A673 (cell line): Measurements from ENCODE around the gene DOCK4. TPM values are rescaled to one million over a fixed set of nuclear protein-coding genes. Genes with fewer than 3 reads are reported as not detected.

Experiments used
- BruUV-seq: library from RNA; stranded (reverse); fragments of 400-500 nt; replicated peaks from 2 replicates; lab custom pipeline; 2021; lab: Mats Ljungman, UMichigan
- CTCF ChIA-PET: fragments of 300-600 bp; sonication (Branson Sonifier 250); formaldehyde crosslinking; loops from one replicate; lab custom pipeline; 2022; ENCODE audit warnings: antibody characterized with exemption; lab: Charles Lee
- POLR2A ChIA-PET: fragments of 300-600 bp; sonication (Branson Sonifier 250); formaldehyde crosslinking; loops from one replicate; lab custom pipeline; 2022; ENCODE audit warnings: antibody characterized with exemption; ENCODE audit not compliant: low non-redundant PET; lab: Charles Lee
- DNase-seq: peaks from one replicate; pipeline ENCODE4 v3.0.0-alpha.2; 2015; ENCODE audit warnings: low spot score
- H3K27ac ChIP-seq: fragments of 200-600 bp; sonication (generic); 2 replicates; pipeline ENCODE4 v1.5.1; 2016; ENCODE audit warnings: mixed run types, low read depth, mild to moderate bottlenecking, mixed read lengths, antibody characterized with exemption, low read length; ENCODE audit not compliant: poor library complexity, severe bottlenecking
- H3K27me3 ChIP-seq: fragments of 200-600 bp; sonication (generic); replicated peaks from 2 replicates; pipeline ENCODE4 v1.6.1; 2017; ENCODE audit warnings: mixed run types, low read depth, mild to moderate bottlenecking, mixed read lengths, antibody characterized with exemption, low read length; ENCODE audit not compliant: insufficient read depth, poor library complexity
- H3K36me3 ChIP-seq: fragments of 200-600 bp; sonication (generic); 2 replicates; pipeline ENCODE4 v1.6.1; 2016; ENCODE audit warnings: mixed run types, mild to moderate bottlenecking, mixed read lengths, antibody characterized with exemption, low read length; ENCODE audit not compliant: insufficient read depth, poor library complexity, severe bottlenecking
- H3K4me1 ChIP-seq: fragments of 200-600 bp; sonication (generic); 2 replicates; pipeline ENCODE4 v1.6.1; 2017; ENCODE audit warnings: mixed run types, mild to moderate bottlenecking, mixed read lengths, antibody characterized with exemption, low read length; ENCODE audit not compliant: insufficient read depth, poor library complexity, severe bottlenecking
- H3K4me3 ChIP-seq: fragments of 200-600 bp; sonication (generic); 2 replicates; pipeline ENCODE4 v1.5.1; 2016; ENCODE audit warnings: low read depth, mixed run types, mild to moderate bottlenecking, mixed read lengths, low read length; ENCODE audit not compliant: poor library complexity, severe bottlenecking
- H3K9me3 ChIP-seq: fragments of 200-600 bp; sonication (generic); 2 replicates; pipeline ENCODE4 v1.6.1; 2016; ENCODE audit warnings: mixed run types, low read depth, mild to moderate bottlenecking, mixed read lengths, antibody characterized with exemption, low read length; ENCODE audit not compliant: poor library complexity, severe bottlenecking
- EZH2 ChIP-seq: fragments of 200-600 bp; sonication (generic); IDR thresholded peaks from 2 replicates; pipeline ENCODE4 v1.6.1; 2017; ENCODE audit warnings: borderline replicate concordance, low read depth, mild to moderate bottlenecking, mixed read lengths, antibody characterized with exemption, low read length; ENCODE audit not compliant: poor library complexity, severe bottlenecking
- intact Hi-C: fragments of 100-400 bp; cut with micrococcal nuclease; formaldehyde crosslinking; loops from one replicate; pipeline ENCODE4 v1.10.0; 2022; ENCODE audit not compliant: unreplicated experiment
- total RNA-seq: library from RNA; stranded (reverse); gene quantifications from 2 replicates; pipeline ENCODE4 v1.2.3, GENCODE V29; 2021
- TF ChIP-seq, protein P1 (sequence below): fragments of 300-800, 200-600 bp; sonication (generic); conservative IDR thresholded peaks from 2 replicates; pipeline ENCODE4 v1.5.1; 2017; ENCODE audit warnings: low read depth, mild to moderate bottlenecking, antibody characterized with exemption, low read length, moderate library complexity, mixed read lengths

DOCK4 gene
- total RNA-seq, 1 experiment from 2014 or later = 28.5 TPM

DNA sequence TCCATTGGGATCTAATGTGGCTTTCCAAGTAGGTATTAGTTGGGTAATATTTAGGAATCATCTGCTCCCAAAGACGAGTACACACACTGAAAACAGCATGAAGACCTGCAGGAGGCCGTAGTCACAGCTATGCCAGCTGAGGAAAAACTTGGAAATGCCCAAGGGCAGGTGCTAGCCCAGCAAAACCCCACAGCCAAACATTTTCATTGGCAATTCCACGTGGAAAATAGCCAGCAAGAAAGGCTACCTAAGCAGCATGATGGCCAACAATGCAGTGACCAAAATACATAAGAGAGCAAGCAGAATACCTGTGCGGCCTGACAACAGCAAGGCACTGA, 32.7 kb downstream of the DOCK4 start:
- no TSS peak for BruUV-seq
- DNase-seq = no peak
- Histone ChIP-seq H3K27ac (no peak overlapping the region), H3K4me3 (no peak overlapping the region), H3K9me3 (no peaks in the 10 kb centered on the region), H3K36me3 (no peaks in the 10 kb centered on the region), H3K4me1 (peaks cover 12% of the 10 kb centered on the region), H3K27me3 (no peaks in the 10 kb centered on the region)
- TF ChIP-seq, protein P1, sequence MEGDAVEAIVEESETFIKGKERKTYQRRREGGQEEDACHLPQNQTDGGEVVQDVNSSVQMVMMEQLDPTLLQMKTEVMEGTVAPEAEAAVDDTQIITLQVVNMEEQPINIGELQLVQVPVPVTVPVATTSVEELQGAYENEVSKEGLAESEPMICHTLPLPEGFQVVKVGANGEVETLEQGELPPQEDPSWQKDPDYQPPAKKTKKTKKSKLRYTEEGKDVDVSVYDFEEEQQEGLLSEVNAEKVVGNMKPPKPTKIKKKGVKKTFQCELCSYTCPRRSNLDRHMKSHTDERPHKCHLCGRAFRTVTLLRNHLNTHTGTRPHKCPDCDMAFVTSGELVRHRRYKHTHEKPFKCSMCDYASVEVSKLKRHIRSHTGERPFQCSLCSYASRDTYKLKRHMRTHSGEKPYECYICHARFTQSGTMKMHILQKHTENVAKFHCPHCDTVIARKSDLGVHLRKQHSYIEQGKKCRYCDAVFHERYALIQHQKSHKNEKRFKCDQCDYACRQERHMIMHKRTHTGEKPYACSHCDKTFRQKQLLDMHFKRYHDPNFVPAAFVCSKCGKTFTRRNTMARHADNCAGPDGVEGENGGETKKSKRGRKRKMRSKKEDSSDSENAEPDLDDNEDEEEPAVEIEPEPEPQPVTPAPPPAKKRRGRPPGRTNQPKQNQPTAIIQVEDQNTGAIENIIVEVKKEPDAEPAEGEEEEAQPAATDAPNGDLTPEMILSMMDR = no peak
- TF ChIP-seq EZH2 = no peak
- intact Hi-C loops = no loop called here
- ChIA-PET POLR2A (no interaction called here), CTCF (no interaction called here)

DNA sequence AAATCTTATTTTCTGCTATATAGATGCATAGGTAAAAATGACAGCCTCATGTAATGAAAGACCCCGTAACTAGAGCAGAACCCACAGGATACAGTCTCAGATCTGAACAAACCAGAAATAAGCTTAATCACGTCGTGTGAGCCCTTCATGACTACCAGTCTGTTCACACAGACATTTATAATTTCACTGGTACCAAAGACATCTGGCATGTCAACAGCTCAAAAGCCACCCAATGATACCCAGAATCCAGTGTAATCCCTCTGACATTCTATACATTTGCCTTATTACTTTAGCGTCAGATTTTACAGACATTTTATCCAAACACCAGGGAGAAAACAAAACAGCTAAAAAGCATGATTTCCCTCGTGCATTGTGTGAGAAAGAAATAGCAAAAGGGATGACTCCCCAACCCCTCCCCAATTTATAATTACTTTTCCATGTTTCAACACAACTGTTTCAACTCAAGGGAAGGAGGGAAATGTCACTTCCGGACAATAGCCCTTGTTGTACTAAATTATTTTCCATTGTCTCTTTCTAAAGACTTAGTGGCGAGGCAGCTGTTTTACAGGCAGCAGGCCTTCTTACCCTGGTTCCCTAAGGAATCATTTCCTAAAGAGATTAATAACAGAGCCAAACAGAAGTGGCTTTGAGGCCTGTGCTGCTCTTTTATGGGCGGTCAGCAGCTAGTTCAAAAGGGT, 33.2 kb downstream of the DOCK4 start:
- ChIA-PET CTCF (no interaction called here), POLR2A (no interaction called here)
- intact Hi-C loops = no loop called here
- Histone ChIP-seq H3K4me1 (peaks cover 12% of the 10 kb centered on the region), H3K27ac (no peak overlapping the region), H3K9me3 (no peaks in the 10 kb centered on the region), H3K36me3 (no peaks in the 10 kb centered on the region), H3K4me3 (no peak overlapping the region), H3K27me3 (no peaks in the 10 kb centered on the region)
- no TSS peak for BruUV-seq
- peak; percentile 47 for DNase-seq
- TF ChIP-seq EZH2 = no peak
- TF ChIP-seq, protein P1 = no peak

DNA sequence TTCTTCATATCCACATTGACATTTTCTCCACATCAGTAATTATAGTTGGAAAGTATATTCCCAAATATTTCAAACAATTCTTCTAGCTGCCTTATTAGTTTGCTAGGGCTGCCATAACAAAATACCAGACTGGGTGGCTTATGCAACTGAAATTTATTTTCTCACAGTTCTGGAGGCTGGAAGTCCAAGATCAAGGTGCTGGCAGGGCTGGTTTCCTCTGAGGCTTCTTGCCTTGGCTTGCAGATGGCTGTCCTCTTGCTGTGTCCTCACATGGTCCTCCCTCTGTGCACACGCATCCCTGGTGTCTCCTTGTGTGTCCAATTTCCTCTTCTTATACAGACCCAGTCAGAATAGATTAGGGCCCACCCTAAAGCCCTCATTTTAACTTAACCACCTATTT, 34.5 kb downstream of the DOCK4 start:
- intact Hi-C loops = no loop called here
- Histone ChIP-seq H3K36me3 (no peaks in the 10 kb centered on the region), H3K27ac (no peak overlapping the region), H3K4me1 (peaks cover 12% of the 10 kb centered on the region), H3K9me3 (no peaks in the 10 kb centered on the region), H3K27me3 (no peaks in the 10 kb centered on the region), H3K4me3 (no peak overlapping the region)
- TF ChIP-seq, protein P1 = no peak
- TF ChIP-seq EZH2 = no peak
- no peak for DNase-seq
- ChIA-PET CTCF (no interaction called here), POLR2A (no interaction called here)
- no TSS peak for BruUV-seq
